GM13977 (cell line): ENCODE results near the gene MACROD2.

Experiments used
- DNase-seq: peaks from one replicate; pipeline ENCODE4 v3.0.0; 2012; ENCODE audit warnings: low spot score
- CTCF ChIP-seq: IDR thresholded peaks from 2 replicates; pipeline ENCODE4 v1.5.1; 2012; ENCODE audit warnings: mild to moderate bottlenecking, control low read depth; ENCODE audit not compliant: insufficient read depth; ENCODE audit errors: extremely low read depth, missing control alignments
- in situ Hi-C: fragments of 300-500 bp; cut with MboI; formaldehyde crosslinking; loops from one replicate; pipeline ENCODE4 v1.12.0; 2022; ENCODE audit warnings: low sequenced_read_pairs, low pct_unique_long_range_greater_than_20kb, mixed read lengths, inconsistent platforms; ENCODE audit not compliant: unreplicated experiment

Gene MACROD2

DNA sequence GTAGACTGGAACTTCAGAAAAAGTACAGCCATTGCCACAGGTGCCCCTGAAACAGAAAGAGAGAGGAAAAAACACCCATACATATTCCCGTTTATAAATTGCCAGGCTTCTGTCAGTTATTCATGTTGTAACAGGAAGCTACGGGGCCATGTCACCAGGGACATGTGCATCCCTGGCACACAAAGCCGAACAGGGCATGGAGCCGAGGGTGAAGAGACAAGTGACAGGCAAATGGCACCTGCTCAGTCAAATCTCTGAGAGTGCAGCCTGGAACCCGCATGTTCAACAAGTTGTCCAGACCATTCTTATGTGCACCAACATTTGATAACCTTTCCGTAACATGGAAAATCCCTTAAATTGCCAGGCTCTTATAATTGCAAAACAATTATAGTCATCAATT, 1837.2 kb downstream of the MACROD2 start:
- TF ChIP-seq CTCF = no peak
- in situ Hi-C loops = no loop called here
- DNase-seq = no peak

- in situ Hi-C loops = no loop called here
- no peak for DNase-seq
- no peak for TF ChIP-seq CTCF
Observed at GRCh38 chr20:15834857-15835256, 1839.5 kb downstream of the MACROD2 start.

DNA sequence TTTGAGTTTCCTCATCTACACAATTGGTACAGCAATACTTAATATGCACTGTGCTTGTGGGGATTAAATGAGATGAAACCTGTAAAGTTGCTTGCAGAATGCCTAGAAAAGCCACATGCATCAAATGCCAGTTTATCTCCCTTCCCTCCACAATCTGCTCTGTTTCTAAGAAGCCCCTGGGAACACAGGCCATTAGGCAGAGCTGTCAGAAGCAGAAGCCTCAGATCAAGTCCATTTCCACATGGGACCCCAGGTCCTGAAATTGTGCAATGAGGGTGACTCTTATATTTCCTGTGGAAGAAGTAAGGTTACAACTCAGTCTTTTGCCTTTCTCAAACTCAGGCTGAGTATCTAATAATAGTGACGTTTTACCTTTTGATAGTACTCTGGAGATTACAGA, 1840.5 kb downstream of the MACROD2 start:
- TF ChIP-seq CTCF = no peak
- in situ Hi-C loops = no loop called here
- no peak for DNase-seq

DNA sequence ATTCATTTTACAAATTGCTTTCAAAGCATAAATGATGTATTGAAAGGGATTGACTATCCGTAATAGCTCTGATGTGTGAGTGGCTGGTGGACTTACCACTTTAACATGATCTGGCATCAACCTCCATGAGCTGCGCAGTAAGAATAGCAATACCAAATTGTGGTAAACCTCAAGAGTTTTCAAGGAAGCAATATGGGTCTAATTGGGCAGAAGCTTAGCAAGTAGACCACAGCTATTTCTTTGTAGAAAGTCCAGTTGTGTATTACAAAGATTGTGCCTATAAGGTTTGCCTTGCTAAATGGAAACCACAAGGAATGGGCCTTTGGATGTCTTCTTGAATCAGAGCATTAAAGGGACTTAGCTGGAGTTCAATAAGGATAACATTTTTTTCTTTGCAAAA, 1841.3 kb downstream of the MACROD2 start:
- DNase-seq = no peak
- in situ Hi-C loops = no loop called here
- TF ChIP-seq CTCF = no peak

- DNase-seq = no peak
- in situ Hi-C loops = no loop called here
- no peak for TF ChIP-seq CTCF
Observed at GRCh38 chr20:15837563-15837962, 1842.2 kb downstream of the MACROD2 start.

- DNase-seq = no peak
- no peak for TF ChIP-seq CTCF
- in situ Hi-C loops = no loop called here
Observed at GRCh38 chr20:15838466-15838865, 1843.2 kb downstream of the MACROD2 start.

DNA sequence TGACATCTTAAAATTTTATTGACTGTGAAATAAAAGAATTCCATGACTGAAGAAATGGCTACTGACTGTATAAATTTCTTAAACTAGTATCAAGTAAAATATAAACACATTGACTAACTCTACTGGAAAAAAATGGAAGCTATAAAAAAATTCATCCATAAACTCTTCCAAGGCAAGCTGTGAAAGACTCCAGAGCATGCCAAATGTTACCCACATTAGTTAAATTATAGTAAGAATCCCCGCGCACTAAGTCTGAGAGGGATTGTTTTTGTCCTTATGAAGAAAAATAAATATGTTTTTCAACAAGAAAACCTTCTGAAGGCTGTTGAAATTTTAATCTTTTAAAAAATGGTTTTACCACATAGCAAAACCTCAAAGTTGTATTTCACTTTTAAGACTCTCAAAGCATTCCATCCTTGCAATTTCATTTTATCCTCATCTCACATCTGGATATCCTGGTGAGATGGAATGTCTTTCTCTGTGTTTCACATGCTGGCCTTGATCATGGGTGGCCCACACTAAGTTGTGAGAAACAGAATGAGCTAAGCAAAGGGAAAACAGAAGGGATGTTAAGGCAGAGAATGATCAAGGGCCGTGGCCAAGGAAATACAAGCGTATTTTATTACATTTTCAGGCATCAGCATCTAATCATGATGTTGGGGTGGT, 1845.5 kb downstream of the MACROD2 start:
- DNase-seq = no peak
- no peak for TF ChIP-seq CTCF
- in situ Hi-C loops = no loop called here
